Skeletal muscle satellite cell (primary cell): ENCODE measurements around the gene DGCR6L.
"Not testable (repeated sequence)": the region's sequence is repeated elsewhere in the genome, so short reads cannot be mapped to it uniquely, and the experiment has no call there.

Experiments
- H3K27me3 ChIP-seq: 2 replicates; pipeline ENCODE4 v1.7.0; 2013; ENCODE audit warnings: low read length; ENCODE audit not compliant: control insufficient read depth, insufficient read depth
- H3K36me3 ChIP-seq: 2 replicates; pipeline ENCODE4 v1.7.0; 2013; ENCODE audit warnings: mild to moderate bottlenecking, control low read depth, low read length; ENCODE audit not compliant: insufficient read depth
- H3K4me1 ChIP-seq: 2 replicates; pipeline ENCODE4 v1.7.0; 2013; ENCODE audit warnings: low read length; ENCODE audit not compliant: control insufficient read depth, insufficient read depth
- H3K4me2 ChIP-seq: 2 replicates; pipeline ENCODE4 v1.7.0; 2013; ENCODE audit warnings: mild to moderate bottlenecking, low read length
- H3K4me3 ChIP-seq: 2 replicates; pipeline ENCODE4 v1.7.0; 2013; ENCODE audit warnings: low read length
- H3K9ac ChIP-seq: 2 replicates; pipeline ENCODE4 v1.7.0; 2013; ENCODE audit warnings: mild to moderate bottlenecking, low read depth, low read length, moderate library complexity
- H3K9me3 ChIP-seq: replicated peaks from 2 replicates; pipeline ENCODE4 v1.7.0; 2013; ENCODE audit warnings: mild to moderate bottlenecking, control low read depth, low read length

The DGCR6L gene

DNA sequence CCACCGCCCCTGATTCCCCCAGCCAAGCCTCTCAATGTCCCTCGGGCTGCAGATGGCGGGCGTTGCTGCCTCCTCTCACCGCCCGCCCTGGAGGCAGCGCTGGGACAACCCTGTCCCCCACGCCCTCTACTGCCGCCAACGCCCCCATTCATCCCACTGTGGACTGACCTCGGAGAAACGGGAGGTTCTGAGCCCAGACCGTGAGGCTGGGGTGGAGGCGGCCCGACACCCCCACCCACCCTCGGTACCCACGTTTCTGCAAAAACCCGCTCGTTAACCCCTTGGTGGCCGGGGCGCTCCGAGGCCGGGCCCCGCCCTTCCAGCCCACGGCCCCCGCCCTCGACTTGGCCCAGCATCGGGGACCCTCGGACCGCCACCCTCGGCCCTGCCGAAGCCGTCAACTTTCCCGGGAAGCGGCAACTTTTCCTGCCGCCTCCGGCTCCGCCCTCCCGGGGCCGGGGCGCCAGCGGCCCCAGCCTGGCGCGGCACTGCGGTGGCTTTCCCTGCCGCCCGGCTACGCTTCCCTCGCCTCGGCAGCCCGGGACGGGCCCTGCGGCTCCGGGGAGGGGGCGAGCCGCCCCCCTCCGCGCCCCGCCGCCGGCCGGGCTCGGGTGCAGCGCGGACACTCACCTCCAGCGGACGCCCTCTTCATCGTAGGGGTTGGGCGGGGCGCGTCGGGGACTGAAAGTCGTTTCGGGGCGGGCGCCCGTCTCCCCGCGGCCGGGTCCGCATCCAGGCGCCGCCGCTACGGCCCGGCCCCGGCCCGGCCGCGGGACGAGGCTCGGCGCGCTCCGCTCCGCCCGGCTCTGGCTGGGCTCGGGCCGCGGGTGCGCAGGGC lies 52.2 kb downstream of the DGCR6L start:
- Histone ChIP-seq H3K4me2 (peak overlapping the region; percentile 80), H3K9me3 (no peaks in the 10 kb centered on the region), H3K9ac (no peak overlapping the region), H3K4me3 (peak overlapping the region; percentile 57), H3K36me3 (no peaks in the 10 kb centered on the region), H3K4me1 (no peaks in the 10 kb centered on the region), H3K27me3 (peaks cover 3% of the 10 kb centered on the region)

DNA sequence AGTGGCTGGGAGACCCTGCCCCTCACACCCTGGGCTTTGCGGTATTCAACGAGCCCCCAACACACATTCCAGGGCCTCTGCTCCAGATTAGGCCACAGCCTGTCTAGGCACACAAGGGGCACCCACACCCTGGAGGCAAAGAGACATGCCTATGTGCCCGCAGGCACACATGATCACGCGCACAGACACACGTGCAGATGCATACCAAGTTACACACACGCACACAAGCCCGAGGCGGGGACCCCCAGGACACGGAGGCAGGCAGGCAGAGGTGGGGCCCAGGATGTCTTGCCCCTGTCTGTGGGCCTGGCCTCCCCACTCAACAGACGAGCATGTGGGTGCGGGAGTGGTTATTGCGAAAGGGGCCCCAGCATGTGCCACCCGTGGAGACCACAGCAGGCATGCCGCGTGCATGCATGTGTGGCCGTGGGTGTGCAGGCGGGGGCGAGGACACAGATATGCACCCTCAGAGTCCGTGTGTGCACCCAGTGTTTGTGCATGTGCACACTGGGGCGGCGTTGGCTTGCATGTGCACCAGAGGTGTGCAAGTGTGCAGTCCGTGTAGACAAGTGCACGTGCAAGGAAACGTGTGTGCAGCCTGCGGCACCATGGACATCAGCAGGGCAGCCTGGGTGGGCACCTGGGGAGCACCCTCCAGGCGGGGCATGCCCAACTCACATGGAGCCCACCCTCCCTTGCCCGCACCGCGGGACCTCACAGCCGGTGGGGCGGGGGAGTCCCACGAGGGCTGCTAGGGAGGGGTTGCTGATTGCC lies 53.0 kb downstream of the DGCR6L start:
- H3K9me3 ChIP-seq, H3K9ac ChIP-seq, H3K4me3 ChIP-seq, H3K4me1 ChIP-seq, H3K36me3 ChIP-seq, H3K27me3 ChIP-seq, H3K4me2 ChIP-seq: not testable (repeated sequence)

DNA sequence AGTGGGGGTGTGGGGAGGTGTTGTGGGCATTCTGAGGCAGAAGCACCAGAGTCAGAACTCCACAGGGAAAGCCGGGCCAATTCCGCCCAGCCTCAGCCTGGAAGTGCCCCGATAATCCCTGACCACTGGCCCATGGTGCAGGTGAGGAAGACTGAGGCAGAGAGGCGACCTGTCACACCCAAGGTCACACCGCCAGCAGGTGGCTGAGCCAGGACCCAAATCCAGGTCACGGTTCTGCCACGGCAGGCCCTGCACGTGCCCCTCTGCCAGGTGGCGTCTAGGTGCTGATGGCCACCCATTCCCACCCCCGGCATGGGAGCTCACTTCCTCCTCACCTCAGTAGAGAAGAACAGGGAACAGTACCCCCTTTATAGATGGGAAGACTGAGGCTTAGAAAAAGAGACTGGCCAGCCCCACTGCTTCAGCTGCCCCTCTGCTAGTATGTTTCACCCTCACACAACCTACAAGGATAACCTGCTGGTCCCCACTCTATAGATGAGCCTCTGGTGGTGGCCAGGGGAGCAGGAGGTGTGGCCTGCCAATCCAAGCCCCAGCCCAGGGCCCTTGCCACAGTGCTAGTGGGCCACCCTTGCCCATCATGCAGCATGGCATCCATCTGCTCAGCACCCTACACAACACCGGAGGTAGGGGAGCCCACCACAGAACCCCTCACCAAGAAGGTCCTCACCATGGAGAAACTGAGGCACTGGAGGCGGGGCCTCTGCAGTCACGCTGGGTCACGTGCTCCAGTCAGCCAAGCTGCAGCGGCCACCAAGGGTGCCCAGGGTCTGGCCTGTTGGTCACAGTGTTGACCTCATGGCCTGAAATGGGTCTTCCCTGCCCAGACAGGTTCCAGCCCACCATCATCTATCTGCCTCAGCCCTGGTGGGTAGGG lies 53.8 kb downstream of the DGCR6L start:
- not testable (repeated sequence) for H3K27me3 ChIP-seq, H3K9ac ChIP-seq, H3K9me3 ChIP-seq, H3K4me3 ChIP-seq, H3K36me3 ChIP-seq, H3K4me1 ChIP-seq, H3K4me2 ChIP-seq

DNA sequence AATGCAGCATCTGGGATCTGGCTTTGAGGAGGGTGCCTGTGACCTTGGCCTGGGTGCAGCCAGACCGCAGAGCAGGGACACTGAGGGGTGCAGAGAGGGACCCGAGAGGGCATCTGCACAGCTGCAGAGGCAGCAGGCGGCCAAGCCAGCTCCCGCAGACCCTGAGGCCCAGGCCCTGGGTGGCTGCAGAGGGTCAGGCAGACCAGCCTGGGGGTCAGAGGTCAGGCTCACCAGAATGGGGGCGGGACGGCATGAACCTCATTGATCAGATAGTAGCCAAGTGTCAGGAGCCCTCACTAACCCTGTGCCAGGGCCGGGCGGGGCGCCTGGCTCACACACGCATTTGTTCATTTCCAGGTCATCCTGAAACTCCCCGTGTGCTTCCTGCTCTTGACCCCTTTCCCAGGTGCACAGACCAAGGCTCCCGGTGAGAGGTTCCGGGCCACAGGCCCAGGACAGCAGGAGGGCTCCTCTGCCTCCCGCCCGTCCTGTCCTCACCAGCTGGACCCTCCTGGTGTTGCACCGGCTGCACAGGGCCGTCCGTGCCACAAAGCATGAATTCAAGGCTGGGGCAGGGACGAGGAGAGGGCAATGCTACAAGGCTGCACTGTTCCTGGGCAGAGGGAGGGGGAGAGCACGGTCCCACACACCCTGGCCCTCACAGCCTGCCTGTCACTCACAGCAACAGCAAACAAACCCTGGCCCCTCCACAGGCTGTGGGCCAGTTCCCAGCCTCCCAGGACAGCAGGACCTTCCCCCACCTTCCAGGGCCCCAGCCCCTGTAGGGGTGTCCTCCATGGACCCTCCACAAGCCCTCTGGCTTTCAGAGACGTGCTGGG lies 55.0 kb downstream of the DGCR6L start:
- Histone ChIP-seq H3K4me2 (no peak overlapping the region), H3K27me3 (peaks cover 3% of the 10 kb centered on the region), H3K4me1 (no peaks in the 10 kb centered on the region), H3K36me3 (no peaks in the 10 kb centered on the region), H3K4me3 (no peak overlapping the region), H3K9me3 (no peaks in the 10 kb centered on the region), H3K9ac (no peak overlapping the region)
